GM18870 (cell line): ENCODE measurements around the gene SOHLH1.

Experiments used
- ATAC-seq: cut with Tn5 transposase; IDR thresholded peaks from one replicate; pipeline ENCODE4 v1.9.1; 2021; ENCODE audit warnings: moderate library complexity; ENCODE audit not compliant: unreplicated experiment

SOHLH1 gene

GRCh38 chr9:135729480-135729879 lies 30.2 kb upstream of the SOHLH1 start:
- no peak for ATAC-seq

- ATAC-seq: no peak
These were observed 29.3 kb upstream of the SOHLH1 start for GRCh38 chr9:135728436-135729110.

GRCh38 chr9:135727257-135727875 lies 28.1 kb upstream of the SOHLH1 start:
- ATAC-seq: no peak

GRCh38 chr9:135726138-135726853 lies 27.0 kb upstream of the SOHLH1 start:
- no peak for ATAC-seq

GRCh38 chr9:135724186-135724787 lies 25.0 kb upstream of the SOHLH1 start:
- no peak for ATAC-seq

DNA sequence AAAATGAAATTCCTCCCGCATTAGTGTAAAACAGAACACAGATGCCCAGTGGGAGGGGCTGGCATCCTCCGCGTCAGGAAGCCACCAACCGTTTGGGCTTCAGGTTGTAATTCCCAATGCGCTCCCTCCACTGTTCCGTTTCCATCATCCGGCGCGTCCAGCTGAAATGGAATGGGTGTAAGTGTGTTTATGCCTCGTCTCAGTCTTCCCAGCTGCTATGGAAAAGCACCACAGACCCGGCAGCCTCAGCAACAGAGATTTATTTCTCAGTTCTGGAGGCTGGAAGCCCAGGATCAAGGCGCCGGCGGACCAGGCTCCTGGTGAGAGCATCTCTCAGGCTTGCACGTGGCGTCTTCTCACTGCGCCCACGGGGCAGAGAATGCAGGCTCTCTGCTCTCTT lies 23.1 kb upstream of the SOHLH1 start:
- ATAC-seq: no peak

GRCh38 chr9:135719472-135719871 lies 20.2 kb upstream of the SOHLH1 start:
- ATAC-seq: no peak

DNA sequence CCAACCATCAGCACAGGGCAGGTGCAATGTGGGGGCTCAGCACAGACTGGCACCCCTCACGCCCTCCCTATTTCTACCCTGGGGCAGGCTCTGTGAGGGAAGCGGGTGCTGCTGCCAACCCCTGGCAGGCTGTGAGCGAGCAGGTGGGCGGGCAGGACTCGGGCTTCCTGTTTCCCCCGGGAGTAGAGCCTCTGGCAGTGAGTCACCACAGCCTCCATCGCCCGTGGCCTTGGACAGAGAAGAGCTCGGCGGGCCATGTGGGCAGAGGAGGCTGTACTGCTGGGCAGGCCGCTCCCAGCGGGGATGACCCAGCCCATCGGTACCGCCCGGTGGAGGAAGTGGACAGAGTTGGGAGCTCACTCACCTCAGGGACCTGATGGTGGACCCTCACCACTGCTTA lies 19.3 kb upstream of the SOHLH1 start:
- ATAC-seq: no peak

- no peak for ATAC-seq
These were observed 18.1 kb upstream of the SOHLH1 start for GRCh38 chr9:135717410-135717809.

GRCh38 chr9:135716045-135716444 lies 16.8 kb upstream of the SOHLH1 start:
- ATAC-seq: no peak

GRCh38 chr9:135715056-135715595 lies 15.8 kb upstream of the SOHLH1 start:
- no peak for ATAC-seq

GRCh38 chr9:135714242-135715055 lies 15.2 kb upstream of the SOHLH1 start:
- no peak for ATAC-seq

DNA sequence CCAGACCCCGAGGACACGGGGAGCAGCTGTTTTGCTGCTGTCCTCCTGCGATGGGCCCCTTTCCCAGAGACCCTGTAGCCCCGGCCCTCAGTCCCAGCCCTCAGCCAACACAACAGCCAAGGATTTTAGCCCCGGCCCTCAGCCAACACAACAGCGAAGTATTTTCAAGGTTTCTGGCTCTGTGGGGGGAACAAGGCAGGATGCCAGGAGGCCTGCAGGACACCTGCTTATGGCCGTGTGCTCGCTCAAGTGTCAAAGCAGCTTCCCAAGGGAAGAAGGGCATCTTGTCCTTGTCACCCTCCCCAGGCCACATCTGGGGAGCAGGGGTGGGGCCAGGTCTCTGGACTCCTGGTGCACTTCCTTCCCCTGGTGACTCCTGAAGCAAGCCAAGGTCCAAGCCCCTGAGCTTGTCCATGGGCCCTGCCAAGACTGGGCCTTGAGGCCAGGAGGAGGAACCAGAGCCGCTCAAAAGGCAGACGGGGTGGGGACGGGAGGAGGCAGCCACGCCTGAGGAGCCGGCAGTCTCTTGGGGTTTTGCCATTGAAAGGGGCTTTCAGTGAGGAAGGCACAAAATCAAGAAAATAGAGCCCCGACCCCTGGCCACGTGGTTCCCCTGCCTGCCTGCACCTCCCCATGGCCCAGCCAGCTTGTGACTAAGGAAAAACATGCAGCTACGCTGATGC lies 13.5 kb upstream of the SOHLH1 start:
- ATAC-seq: no peak

DNA sequence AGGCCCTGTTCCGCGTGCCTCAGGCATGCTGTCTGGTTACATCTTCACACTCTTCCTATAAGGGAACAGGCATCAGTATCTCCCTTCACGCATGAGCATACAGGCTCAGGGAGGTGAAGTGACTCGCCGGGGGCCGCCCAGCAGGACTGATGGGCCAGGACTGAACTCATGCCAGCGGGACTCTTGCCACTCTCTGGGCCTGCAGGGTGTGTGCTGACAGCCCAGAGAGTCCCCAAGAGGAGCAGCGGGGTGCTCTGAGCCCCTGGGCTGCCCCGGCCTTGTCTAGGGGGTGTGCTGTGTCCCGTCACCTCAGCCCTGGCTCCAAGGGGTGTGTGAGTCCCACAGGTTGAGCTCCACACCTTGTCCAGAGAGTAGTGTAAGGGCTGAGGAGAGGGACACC lies 12.6 kb upstream of the SOHLH1 start:
- ATAC-seq: no peak

GRCh38 chr9:135711391-135711790 lies 12.1 kb upstream of the SOHLH1 start:
- no peak for ATAC-seq

DNA sequence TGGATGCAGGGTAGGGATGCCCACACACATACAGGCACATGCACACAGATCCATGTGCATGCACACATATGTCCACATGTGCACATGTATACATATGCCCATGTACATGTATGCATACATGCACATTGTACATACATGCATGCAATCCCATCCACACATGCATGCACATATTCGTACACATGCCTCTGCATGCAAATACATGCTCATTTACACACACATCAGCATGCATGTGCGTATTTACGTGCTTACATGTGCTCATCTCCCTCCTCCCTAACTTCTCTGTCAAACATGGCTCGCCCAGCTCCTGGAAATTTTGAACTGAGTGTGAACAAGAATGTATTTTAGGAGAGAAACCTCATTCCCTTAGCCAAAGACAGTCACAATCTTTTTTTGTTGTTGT lies 8.9 kb upstream of the SOHLH1 start:
- ATAC-seq: no peak

GRCh38 chr9:135707252-135708138 lies 8.2 kb upstream of the SOHLH1 start:
- no peak for ATAC-seq

GRCh38 chr9:135706288-135706687 lies 7.0 kb upstream of the SOHLH1 start:
- ATAC-seq: no peak

- ATAC-seq: no peak
These were observed 6.1 kb upstream of the SOHLH1 start for GRCh38 chr9:135705376-135705775.
